RKO (cell line): ENCODE results near the gene NAGPA.

Experiments
- DNase-seq: peaks from one replicate; pipeline ENCODE4 v3.0.0-alpha.2; 2016; ENCODE audit warnings: low spot score

Gene NAGPA

GRCh38 chr16:5003211-5003610 lies 30.5 kb downstream of the NAGPA start:
- no peak for DNase-seq

GRCh38 chr16:5002699-5003143 lies 31.0 kb downstream of the NAGPA start:
- no peak for DNase-seq

GRCh38 chr16:5001986-5002385 lies 31.7 kb downstream of the NAGPA start:
- DNase-seq: no peak

- DNase-seq: no peak
Measured at GRCh38 chr16:5001571-5001970, 32.2 kb downstream of the NAGPA start.

DNA sequence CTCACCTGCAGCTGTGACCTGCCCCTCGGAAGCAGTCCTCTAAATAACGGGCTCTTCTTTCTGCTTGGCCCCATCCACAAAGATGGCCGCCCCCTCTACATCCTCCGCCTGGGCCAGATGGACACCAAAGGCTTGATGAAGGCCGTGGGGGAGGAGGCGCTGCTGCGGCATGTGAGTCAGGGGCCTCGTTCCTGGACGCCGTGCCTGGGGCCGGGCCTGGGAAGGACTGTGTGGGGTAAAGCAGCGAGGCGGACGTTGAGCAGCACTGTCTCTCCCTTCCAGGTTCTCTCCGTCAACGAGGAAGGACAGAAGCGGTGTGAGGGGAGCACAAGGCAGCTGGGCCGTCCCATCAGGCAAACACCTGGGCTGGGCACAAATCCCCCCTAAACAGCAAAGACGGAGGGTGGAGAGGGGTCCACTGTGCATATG lies 33.1 kb downstream of the NAGPA start:
- no peak for DNase-seq

GRCh38 chr16:4994719-4995434 lies 38.9 kb downstream of the NAGPA start:
- DNase-seq: no peak

DNA sequence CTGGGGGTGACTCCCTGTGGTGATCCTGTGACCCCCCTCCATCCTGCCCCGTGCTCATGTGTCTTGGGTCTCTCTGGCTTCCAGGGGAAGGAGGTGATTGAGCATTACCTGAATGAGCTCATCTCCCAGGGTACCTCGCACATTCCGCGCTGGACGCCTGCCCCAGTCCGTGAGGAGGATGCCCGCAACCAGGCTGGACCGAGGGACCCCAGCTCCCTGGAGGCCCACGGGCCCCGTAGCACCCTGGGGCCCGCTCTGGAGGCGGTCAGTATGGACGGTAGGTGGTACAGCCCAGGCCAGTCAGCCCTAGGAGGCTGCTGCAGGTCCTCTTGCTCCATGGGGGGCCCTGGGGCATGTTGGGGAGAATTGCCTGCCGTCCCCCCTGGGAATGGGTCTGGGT lies 42.0 kb downstream of the NAGPA start:
- no peak for DNase-seq

GRCh38 chr16:4990415-4990814 lies 43.3 kb downstream of the NAGPA start:
- DNase-seq: no peak

- DNase-seq: no peak
Measured at GRCh38 chr16:4989391-4990006, 44.2 kb downstream of the NAGPA start.

- no peak for DNase-seq
Measured at GRCh38 chr16:4988647-4989046, 45.1 kb downstream of the NAGPA start.

DNA sequence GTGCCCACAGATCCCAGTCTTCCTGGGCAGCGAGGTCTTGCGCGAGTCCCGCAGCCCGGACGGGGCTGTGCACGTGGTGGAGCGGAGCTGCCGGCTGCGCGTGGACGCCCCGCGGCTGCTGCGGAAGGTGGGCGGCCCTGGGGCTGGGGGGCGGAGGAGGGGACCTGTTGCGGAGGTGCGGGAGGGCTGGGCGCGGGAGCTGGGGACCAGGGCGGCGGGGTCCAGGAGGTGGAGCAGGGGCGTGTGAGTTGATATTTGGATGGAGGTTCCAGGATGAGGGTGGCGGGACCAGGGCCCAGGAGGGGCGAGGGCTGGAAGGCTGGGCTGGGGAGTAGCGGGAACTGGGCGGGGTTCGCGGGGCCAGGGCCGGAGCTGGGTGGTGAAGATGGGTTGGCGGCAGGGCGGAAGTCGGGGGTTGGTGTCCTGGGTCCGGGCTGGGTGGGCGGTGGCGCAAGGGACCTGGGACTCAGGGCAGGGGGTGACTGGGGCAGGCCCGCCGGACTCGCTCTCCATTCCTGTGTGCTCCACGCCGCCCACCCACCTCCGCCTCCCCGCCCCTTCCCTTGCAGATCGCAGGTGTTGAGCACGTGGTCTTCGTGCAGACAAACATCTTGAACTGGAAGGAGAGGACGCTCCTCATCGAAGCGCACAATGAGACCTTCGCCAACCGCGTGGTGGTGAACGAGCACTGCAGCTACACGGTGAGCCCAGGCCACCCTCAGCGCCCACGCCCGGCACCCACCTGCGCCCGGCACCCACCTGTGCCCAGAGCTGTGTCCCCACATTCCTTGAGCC lies 46.0 kb downstream of the NAGPA start:
- DNase-seq: no peak

- no peak for DNase-seq
Measured at GRCh38 chr16:4987250-4987579, 46.5 kb downstream of the NAGPA start.

- peak; percentile 22 for DNase-seq
Measured at GRCh38 chr16:4984174-4984990, 49.4 kb downstream of the NAGPA start.

DNA sequence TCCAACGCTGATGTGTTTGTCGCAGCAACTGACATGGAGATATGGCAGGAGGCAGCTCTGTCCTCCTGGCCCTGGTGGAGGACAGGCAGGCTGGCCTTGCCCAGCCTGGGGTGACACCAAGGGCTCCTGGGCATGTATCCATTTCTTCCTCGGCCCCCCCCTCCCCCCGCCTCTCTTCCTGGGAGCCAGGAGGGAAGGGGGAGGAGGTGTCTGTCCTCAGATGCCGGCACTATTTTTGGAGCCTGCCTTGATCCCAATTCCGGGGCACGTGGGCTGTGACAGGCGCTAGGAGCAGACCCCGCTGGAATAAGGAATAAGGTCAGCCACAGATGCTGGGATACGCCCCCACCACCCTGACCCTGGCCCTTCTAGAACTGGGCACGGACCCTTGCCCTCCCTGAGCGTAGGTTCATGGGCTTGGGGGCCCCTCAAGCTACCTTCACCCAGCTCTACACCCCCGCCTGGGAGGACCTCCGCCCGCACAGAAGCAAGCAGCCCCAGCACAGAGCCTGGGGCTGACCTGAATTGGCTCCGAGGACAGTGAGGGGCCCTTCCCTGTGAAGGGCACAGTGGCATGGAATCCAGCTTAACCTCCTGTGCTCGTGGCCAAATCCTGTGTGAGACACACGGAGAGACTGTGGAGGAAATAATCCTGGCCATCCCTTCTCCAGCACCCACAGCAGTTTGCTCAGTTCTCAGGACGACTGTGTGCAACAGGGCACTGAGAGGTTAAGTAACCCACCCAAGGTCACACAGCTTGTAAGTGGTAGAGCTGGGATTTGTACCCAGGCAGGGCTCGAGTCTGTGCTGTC lies 51.5 kb downstream of the NAGPA start:
- DNase-seq: no peak

GRCh38 chr16:4981473-4981872 lies 52.3 kb downstream of the NAGPA start:
- DNase-seq: no peak

- DNase-seq: no peak
Measured at GRCh38 chr16:4980691-4981090, 53.0 kb downstream of the NAGPA start.

DNA sequence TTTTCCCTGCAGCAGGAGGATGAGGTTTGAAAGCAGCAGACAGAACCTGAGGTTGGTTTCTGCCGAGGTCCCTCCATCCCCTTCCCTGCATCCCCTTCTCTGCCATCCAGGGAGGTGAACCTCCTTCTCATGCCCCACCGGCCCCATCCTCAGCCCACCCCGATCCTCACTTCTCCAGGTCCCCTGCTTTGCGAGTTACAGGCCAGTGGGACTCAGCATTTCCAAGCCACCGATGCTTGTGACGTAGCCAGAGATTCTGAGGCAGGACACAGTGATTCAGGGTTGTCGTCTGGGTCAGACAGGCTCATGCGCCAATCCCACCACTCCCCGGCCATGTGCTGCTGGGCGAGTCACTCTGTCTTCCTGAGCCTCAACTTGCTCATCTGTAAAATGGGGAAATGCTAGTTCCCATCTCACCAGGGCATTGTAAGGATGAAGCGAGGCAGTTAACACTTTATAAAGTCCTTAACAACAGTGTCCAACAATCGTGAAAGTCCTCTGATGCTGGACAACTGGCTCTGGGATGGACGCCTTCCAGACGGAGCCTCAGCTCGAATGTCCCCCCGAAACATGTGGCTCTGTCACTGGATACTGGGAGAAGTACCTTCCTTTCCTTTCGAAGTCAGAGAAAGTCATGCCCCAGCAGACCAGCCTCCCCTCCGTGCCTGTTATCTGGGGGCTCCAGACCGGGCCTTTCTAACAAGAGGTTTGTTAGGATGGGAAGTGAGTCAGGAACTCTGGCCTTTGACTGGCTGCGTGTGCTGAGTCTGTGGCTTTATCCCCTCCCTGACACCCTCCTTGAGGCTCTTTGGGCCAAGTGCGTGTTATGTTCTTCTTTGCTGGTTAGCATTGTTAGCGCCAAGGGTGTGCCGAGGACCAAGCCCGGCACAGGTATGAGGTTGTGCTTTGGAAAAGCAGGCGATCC lies 53.7 kb downstream of the NAGPA start:
- DNase-seq: no peak

DNA sequence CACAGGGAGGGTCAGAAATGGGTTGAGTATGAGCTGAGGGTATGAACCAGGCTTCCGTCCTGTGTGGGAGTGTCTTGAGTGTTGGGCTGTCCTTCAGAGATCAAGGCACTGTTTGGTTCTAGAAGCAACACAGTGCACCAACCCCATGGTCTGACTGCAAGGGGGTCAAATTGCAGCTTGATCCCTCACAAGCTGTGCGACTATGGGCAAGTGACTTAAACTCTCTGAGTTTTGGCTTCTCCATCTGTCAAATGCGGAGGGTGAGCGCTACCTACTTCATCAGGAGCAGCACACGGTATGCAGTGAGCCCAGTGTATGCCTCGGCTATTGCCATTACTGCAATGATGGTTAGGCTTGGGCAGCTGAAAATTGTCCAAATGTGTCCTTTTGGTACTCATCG lies 54.6 kb downstream of the NAGPA start:
- DNase-seq: no peak

- no peak for DNase-seq
Measured at GRCh38 chr16:4976611-4977145, 57.1 kb downstream of the NAGPA start.

GRCh38 chr16:4976079-4976478 lies 57.7 kb downstream of the NAGPA start:
- no peak for DNase-seq
